H1 (cell line): ENCODE results near the gene TRAPPC12. TPM values are rescaled to one million over a fixed set of nuclear protein-coding genes. Genes with fewer than 3 reads are reported as not detected.

ENCODE experiments used
- CTCF ChIP-seq, 3 experiments: IDR thresholded peaks; 1 replicate in 2 of 3; 2 replicates in 1 of 3; pipeline versions ENCODE4 v1.5.1 to v1.6.1; 2011; ENCODE audit warnings: low read length in 3 of 3, mild to moderate bottlenecking in 3 of 3, inconsistent platforms in 2 of 3, low read depth in 1 of 3, moderate library complexity in 1 of 3; ENCODE audit not compliant: insufficient read depth in 1 of 3; ENCODE audit errors: control extremely low read depth in 1 of 3
- polyA plus RNA-seq, 7 experiments: library from polyadenylated mRNA; depleted of rRNA in 3 of 7; stranded (reverse) in 5 of 7; unstranded in 2 of 7; fragments of >200 nt in 5 of 7; fragments of 200-250 nt in 2 of 7; gene quantifications; 1 replicate in 5 of 7; 2 replicates in 1 of 7; 4 replicates in 1 of 7; pipeline versions ENCODE4 v1.2.1 to v1.2.3, GENCODE V29; 2011 to 2013; ENCODE audit warnings: missing spikeins in 2 of 7, mixed read lengths in 2 of 7
- total RNA-seq: library from RNA; stranded (reverse); fragmentation: NEBNext Ultra II Directional; extraction: Animal tissue kit (Norgen Biotek cat#: 25700); gene quantifications from 2 replicates; pipeline ENCODE4 v1.2.1, GENCODE V29; 2021

TRAPPC12 gene
- total and polyA plus RNA-seq, 2 of the 8 experiments (the other 6 are each of a cell fraction or from before 2014, with no cell fraction given): 35.0 to 67.3 TPM

- TF ChIP-seq CTCF (IDR thresholded peaks at IDR 0.05; ENCODE audit: control extremely low read depth in 1 of 3, insufficient read depth in 1 of 3, low read depth in 1 of 3, low read length in 3 of 3): no peak
- TF ChIP-seq, all 59 proteins: peak for 0
Measured at GRCh38 chr2:3470856-3471737, 91.6 kb downstream of the TRAPPC12 start (continued).
